Body of pancreas (tissue), 4 donors: ENCODE data around the gene TRAM2.

Experiments used
- CTCF ChIP-seq, 7 experiments: fragments of 450-650 bp in 4 of 7; fragments of 200-600 bp in 3 of 7; sonication (generic) in 3 of 7; IDR thresholded peaks; one replicate each; pipeline ENCODE4 v1.5.1; 2016 to 2019; ENCODE audit warnings: antibody characterized with exemption in 7 of 7
- POLR2A ChIP-seq, 3 donors: fragments of 450-650 bp; IDR thresholded peaks; one replicate each; pipeline ENCODE4 v1.6.1; 2016; ENCODE audit warnings: antibody characterized with exemption in 3 of 3, mild to moderate bottlenecking in 2 of 3

DNA sequence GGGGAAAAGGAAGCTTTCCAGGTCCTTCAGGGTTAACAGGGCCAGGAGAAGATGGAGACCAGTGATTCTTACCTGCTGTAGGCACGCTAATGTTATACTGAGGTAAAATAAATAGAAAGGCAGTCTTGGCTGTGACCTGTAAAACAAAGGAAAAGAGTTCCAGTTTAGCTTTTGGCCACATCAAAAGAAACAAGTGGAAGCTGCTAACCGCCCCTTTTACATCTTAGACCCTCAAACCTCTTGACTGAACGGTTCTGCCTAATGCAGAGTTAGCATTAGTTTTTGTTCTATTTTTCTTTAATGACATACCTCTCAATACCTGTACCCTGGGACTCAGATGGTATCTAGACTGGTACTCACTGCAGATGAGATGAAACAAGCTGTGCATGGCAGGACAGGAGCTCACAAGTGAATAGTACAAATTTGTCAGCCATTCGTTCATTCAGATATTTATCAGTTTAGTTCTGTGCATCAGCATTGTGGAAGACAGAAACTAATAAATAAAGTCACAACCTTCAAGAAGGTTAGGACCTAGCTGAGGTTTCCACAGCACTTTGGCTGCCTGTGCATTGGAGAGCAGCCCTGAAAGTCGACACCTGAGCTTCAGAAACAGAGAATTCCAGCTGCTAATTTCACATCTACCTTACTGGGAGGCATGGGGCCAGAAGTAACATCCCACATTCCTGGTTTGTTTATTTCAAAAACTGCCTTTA is 41.0 kb downstream of the TRAM2 start:
- TF ChIP-seq CTCF (IDR thresholded peaks at IDR 0.05), result no peak
- TF ChIP-seq POLR2A (IDR thresholded peaks at IDR 0.05), result no peak
